ENCODE results near the gene NPY4R2.
"Not testable (repeated sequence)": the region's sequence is repeated elsewhere in the genome, so short reads cannot be mapped to it uniquely, and the experiment has no call there.

GRCh38 chr10:47927147-47927916 is 8.9 kb downstream of the NPY4R2 start:
- TF ChIP-seq CTCF, POLR2A, EP300 (IDR thresholded peaks at IDR 0.05): not testable (repeated sequence)
